HAP-1 (cell line): Measurements from ENCODE around the gene DNAH11.

Source experiments
- DNase-seq, 2 experiments: peaks; one replicate each; pipeline ENCODE4 v3.0.0-alpha.2; 2016 to 2020; ENCODE audit warnings: low spot score in 2 of 2
- H3K27me3 ChIP-seq: fragments of 250-450 bp; sonication (Bioruptor Pico); 2 replicates; pipeline ENCODE4 v1.5.1; 2020; ENCODE audit warnings: low read depth, mild to moderate bottlenecking, moderate library complexity
- H3K36me3 ChIP-seq: fragments of 250-450 bp; sonication (Bioruptor Pico); replicated peaks from 2 replicates; pipeline ENCODE4 v1.5.1; 2020; ENCODE audit warnings: mild to moderate bottlenecking
- H3K4me1 ChIP-seq: fragments of 250-450 bp; sonication (Bioruptor Pico); 2 replicates; pipeline ENCODE4 v1.5.1; 2020; ENCODE audit warnings: mild to moderate bottlenecking
- H3K4me3 ChIP-seq: fragments of 250-450 bp; sonication (Bioruptor Pico); 2 replicates; pipeline ENCODE4 v1.5.1; 2020; ENCODE audit warnings: mild to moderate bottlenecking, moderate library complexity
- H3K9me3 ChIP-seq: fragments of 250-450 bp; sonication (Bioruptor Pico); 2 replicates; pipeline ENCODE4 v1.5.1; 2020; ENCODE audit warnings: mild to moderate bottlenecking, moderate library complexity
- in situ Hi-C: fragments of 300-500 bp; cut with MboI; formaldehyde crosslinking; loops from 3 replicates; pipeline ENCODE4 v1.14.3; 2020; ENCODE audit warnings: low sequenced_read_pairs, inconsistent platforms, mixed read lengths

Gene DNAH11

GRCh38 chr7:21884496-21884895 lies 341.7 kb downstream of the DNAH11 start:
- in situ Hi-C loops = no loop called here
- no peak for DNase-seq
- Histone ChIP-seq H3K4me1 (no peaks in the 10 kb centered on the region), H3K36me3 (no peaks in the 10 kb centered on the region), H3K9me3 (no peaks in the 10 kb centered on the region), H3K4me3 (no peak overlapping the region), H3K27me3 (no peaks in the 10 kb centered on the region)

GRCh38 chr7:21886396-21886795 lies 343.6 kb downstream of the DNAH11 start:
- H3K27me3 ChIP-seq = no peaks in the 10 kb centered on the region
- no peak for DNase-seq
- H3K9me3 ChIP-seq = no peaks in the 10 kb centered on the region
- in situ Hi-C loops = no loop called here
- H3K4me1 ChIP-seq = peaks cover 6% of the 10 kb centered on the region
- H3K36me3 ChIP-seq = no peaks in the 10 kb centered on the region
- no peak overlapping the region for H3K4me3 ChIP-seq

GRCh38 chr7:21887353-21887752 lies 344.5 kb downstream of the DNAH11 start:
- no peak for DNase-seq
- Histone ChIP-seq H3K9me3 (no peaks in the 10 kb centered on the region), H3K27me3 (no peaks in the 10 kb centered on the region), H3K36me3 (no peaks in the 10 kb centered on the region), H3K4me1 (peaks cover 10% of the 10 kb centered on the region), H3K4me3 (no peak overlapping the region)
- in situ Hi-C loops = no loop called here

GRCh38 chr7:21887779-21888178 lies 344.9 kb downstream of the DNAH11 start:
- H3K36me3 ChIP-seq = no peaks in the 10 kb centered on the region
- no peak for DNase-seq
- H3K4me3 ChIP-seq = no peak overlapping the region
- H3K9me3 ChIP-seq = no peaks in the 10 kb centered on the region
- in situ Hi-C loops = no loop called here
- no peaks in the 10 kb centered on the region for H3K27me3 ChIP-seq
- peaks cover 10% of the 10 kb centered on the region for H3K4me1 ChIP-seq

- Histone ChIP-seq H3K36me3 (no peaks in the 10 kb centered on the region), H3K4me1 (peaks cover 10% of the 10 kb centered on the region), H3K4me3 (no peak overlapping the region), H3K9me3 (no peaks in the 10 kb centered on the region), H3K27me3 (no peaks in the 10 kb centered on the region)
- peak in 1 of 2 experiments; percentile 87 for DNase-seq
- in situ Hi-C loops = no loop called here
Observed at GRCh38 chr7:21891291-21891690, 348.5 kb downstream of the DNAH11 start.

- in situ Hi-C loops = no loop called here
- no peaks in the 10 kb centered on the region for H3K36me3 ChIP-seq
- peaks cover 10% of the 10 kb centered on the region for H3K4me1 ChIP-seq
- no peak for DNase-seq
- H3K27me3 ChIP-seq = no peaks in the 10 kb centered on the region
- no peak overlapping the region for H3K4me3 ChIP-seq
- H3K9me3 ChIP-seq = no peaks in the 10 kb centered on the region
Observed at GRCh38 chr7:21893401-21893800, 350.6 kb downstream of the DNAH11 start.

GRCh38 chr7:21898265-21898930 lies 355.6 kb downstream of the DNAH11 start:
- no peaks in the 10 kb centered on the region for H3K4me1 ChIP-seq
- H3K9me3 ChIP-seq = no peaks in the 10 kb centered on the region
- H3K36me3 ChIP-seq = peaks cover 23% of the 10 kb centered on the region
- DNase-seq = no peak
- H3K4me3 ChIP-seq = no peak overlapping the region
- in situ Hi-C loops = no loop called here
- H3K27me3 ChIP-seq = no peaks in the 10 kb centered on the region

GRCh38 chr7:21902240-21902639 lies 359.4 kb downstream of the DNAH11 start:
- in situ Hi-C loops = no loop called here
- Histone ChIP-seq H3K9me3 (no peaks in the 10 kb centered on the region), H3K27me3 (no peaks in the 10 kb centered on the region), H3K4me3 (no peak overlapping the region), H3K36me3 (peaks cover 46% of the 10 kb centered on the region), H3K4me1 (no peaks in the 10 kb centered on the region)
- no peak for DNase-seq

- Histone ChIP-seq H3K36me3 (peaks cover 46% of the 10 kb centered on the region), H3K27me3 (no peaks in the 10 kb centered on the region), H3K9me3 (no peaks in the 10 kb centered on the region), H3K4me3 (no peak overlapping the region), H3K4me1 (no peaks in the 10 kb centered on the region)
- no peak for DNase-seq
- in situ Hi-C loops = no loop called here
Observed at GRCh38 chr7:21903020-21903786, 360.4 kb downstream of the DNAH11 start.

GRCh38 chr7:21908746-21909145 lies 365.9 kb downstream of the DNAH11 start:
- in situ Hi-C loops = no loop called here
- H3K36me3 ChIP-seq = peaks cover 34% of the 10 kb centered on the region
- no peak overlapping the region for H3K4me3 ChIP-seq
- H3K27me3 ChIP-seq = no peaks in the 10 kb centered on the region
- H3K9me3 ChIP-seq = no peaks in the 10 kb centered on the region; the same call in 1 of the 2 replicates
- peaks cover 7% of the 10 kb centered on the region for H3K4me1 ChIP-seq
- no peak for DNase-seq

GRCh38 chr7:21910253-21910652 lies 367.4 kb downstream of the DNAH11 start:
- H3K4me3 ChIP-seq = no peak overlapping the region
- H3K9me3 ChIP-seq = no peaks in the 10 kb centered on the region; the same call in 1 of the 2 replicates
- no peaks in the 10 kb centered on the region for H3K27me3 ChIP-seq
- H3K4me1 ChIP-seq = peaks cover 7% of the 10 kb centered on the region
- in situ Hi-C loops = no loop called here
- H3K36me3 ChIP-seq = peaks cover 34% of the 10 kb centered on the region
- DNase-seq = no peak

GRCh38 chr7:21911341-21911875 lies 368.6 kb downstream of the DNAH11 start:
- Histone ChIP-seq H3K27me3 (no peaks in the 10 kb centered on the region), H3K4me1 (peaks cover 7% of the 10 kb centered on the region), H3K36me3 (peaks cover 24% of the 10 kb centered on the region), H3K4me3 (no peak overlapping the region), H3K9me3 (no peaks in the 10 kb centered on the region; the same call in 1 of the 2 replicates)
- peak; percentile 63 to 95 for DNase-seq
- in situ Hi-C loops = no loop called here

GRCh38 chr7:21912305-21912704 lies 369.5 kb downstream of the DNAH11 start:
- Histone ChIP-seq H3K36me3 (peaks cover 22% of the 10 kb centered on the region), H3K4me3 (no peak overlapping the region), H3K9me3 (no peaks in the 10 kb centered on the region; the same call in 1 of the 2 replicates), H3K4me1 (peaks cover 16% of the 10 kb centered on the region), H3K27me3 (no peaks in the 10 kb centered on the region)
- in situ Hi-C loops = no loop called here
- DNase-seq = no peak
